ENCODE data around the gene SDK1. TPM values are rescaled to one million over a fixed set of nuclear protein-coding genes. Genes with fewer than 3 reads are reported as not detected.

SDK1 gene
- total RNA-seq, 1 donor, result 0.36 TPM

- DNase-seq (ENCODE audit: insufficient read length, low spot score, missing footprints), result no peak
- H2AFZ ChIP-seq (ENCODE audit: low read length), result no peak overlapping the region
- H3K27ac ChIP-seq (ENCODE audit: low read depth, low read length), result no peak overlapping the region
- no peaks in the 10 kb centered on the region for H3K27me3 ChIP-seq (ENCODE audit: insufficient read depth, low read length)
- no peaks in the 10 kb centered on the region for H3K9me3 ChIP-seq (ENCODE audit: low read depth, low read length)
- TF ChIP-seq, protein P1, sequence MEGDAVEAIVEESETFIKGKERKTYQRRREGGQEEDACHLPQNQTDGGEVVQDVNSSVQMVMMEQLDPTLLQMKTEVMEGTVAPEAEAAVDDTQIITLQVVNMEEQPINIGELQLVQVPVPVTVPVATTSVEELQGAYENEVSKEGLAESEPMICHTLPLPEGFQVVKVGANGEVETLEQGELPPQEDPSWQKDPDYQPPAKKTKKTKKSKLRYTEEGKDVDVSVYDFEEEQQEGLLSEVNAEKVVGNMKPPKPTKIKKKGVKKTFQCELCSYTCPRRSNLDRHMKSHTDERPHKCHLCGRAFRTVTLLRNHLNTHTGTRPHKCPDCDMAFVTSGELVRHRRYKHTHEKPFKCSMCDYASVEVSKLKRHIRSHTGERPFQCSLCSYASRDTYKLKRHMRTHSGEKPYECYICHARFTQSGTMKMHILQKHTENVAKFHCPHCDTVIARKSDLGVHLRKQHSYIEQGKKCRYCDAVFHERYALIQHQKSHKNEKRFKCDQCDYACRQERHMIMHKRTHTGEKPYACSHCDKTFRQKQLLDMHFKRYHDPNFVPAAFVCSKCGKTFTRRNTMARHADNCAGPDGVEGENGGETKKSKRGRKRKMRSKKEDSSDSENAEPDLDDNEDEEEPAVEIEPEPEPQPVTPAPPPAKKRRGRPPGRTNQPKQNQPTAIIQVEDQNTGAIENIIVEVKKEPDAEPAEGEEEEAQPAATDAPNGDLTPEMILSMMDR (IDR thresholded peaks at IDR 0.05; ENCODE audit: extremely low read depth, low read depth, low read length), result no peak
- no peak overlapping the region for H3K4me3 ChIP-seq (ENCODE audit: insufficient read depth, low read length)
- no peaks in the 10 kb centered on the region for H3K4me1 ChIP-seq (ENCODE audit: insufficient read depth, low read length)
- no peaks in the 10 kb centered on the region for H4K20me1 ChIP-seq (ENCODE audit: insufficient read depth, low read length)
- H3K79me2 ChIP-seq (ENCODE audit: insufficient read depth, low read length), result no peaks in the 10 kb centered on the region
- H3K36me3 ChIP-seq (ENCODE audit: insufficient read depth, low read length), result no peaks in the 10 kb centered on the region
- no peak overlapping the region for H3K4me2 ChIP-seq (ENCODE audit: insufficient read depth, low read length)
These were observed 158.1 kb downstream of the SDK1 start for GRCh38 chr7:3459111-3459510.

DNA sequence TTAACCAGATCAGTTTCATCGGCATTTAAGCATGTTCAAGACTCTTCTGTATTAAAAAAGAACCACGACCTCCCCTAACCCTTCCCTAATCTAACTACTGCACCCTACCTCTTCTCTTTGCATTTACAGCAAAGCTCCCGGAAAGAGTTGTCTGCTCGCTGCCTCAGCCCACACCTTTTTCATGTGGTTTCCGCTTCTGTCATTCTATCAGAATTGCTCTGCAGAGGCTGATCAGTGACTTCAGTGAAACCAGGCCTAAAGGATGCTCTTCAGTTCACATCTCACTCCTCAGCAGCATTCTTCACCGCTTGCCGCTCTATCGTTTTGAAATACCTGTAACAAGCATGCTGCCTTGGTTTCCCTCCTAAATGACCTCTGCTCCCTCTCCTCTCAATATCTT lies 160.9 kb downstream of the SDK1 start:
- Histone ChIP-seq H3K79me2 (ENCODE audit: insufficient read depth, low read length) (no peaks in the 10 kb centered on the region), H3K27ac (ENCODE audit: low read depth, low read length) (no peak overlapping the region)

GRCh38 chr7:3463696-3464095 lies 162.6 kb downstream of the SDK1 start:
- DNase-seq (ENCODE audit: insufficient read length, low spot score, missing footprints), result no peak
- H3K4me2 ChIP-seq (ENCODE audit: insufficient read depth, low read length), result no peak overlapping the region
- H3K27ac ChIP-seq (ENCODE audit: low read depth, low read length), result no peak overlapping the region

More for the DNA sequence above, 160.9 kb downstream of the SDK1 start:
- TF ChIP-seq, protein P1 (IDR thresholded peaks at IDR 0.05; ENCODE audit: extremely low read depth, low read depth, low read length), result no peak
- H3K27me3 ChIP-seq (ENCODE audit: insufficient read depth, low read length), result no peaks in the 10 kb centered on the region
- H3K4me1 ChIP-seq (ENCODE audit: insufficient read depth, low read length), result no peaks in the 10 kb centered on the region
- no peak overlapping the region for H3K4me2 ChIP-seq (ENCODE audit: insufficient read depth, low read length)
- DNase-seq (ENCODE audit: insufficient read length, low spot score, missing footprints), result no peak
- H3K9me3 ChIP-seq (ENCODE audit: low read depth, low read length), result no peaks in the 10 kb centered on the region
- H3K36me3 ChIP-seq (ENCODE audit: insufficient read depth, low read length), result no peaks in the 10 kb centered on the region
- H2AFZ ChIP-seq (ENCODE audit: low read length), result no peak overlapping the region
- no peak overlapping the region for H3K4me3 ChIP-seq (ENCODE audit: insufficient read depth, low read length)
- H4K20me1 ChIP-seq (ENCODE audit: insufficient read depth, low read length), result no peaks in the 10 kb centered on the region

GRCh38 chr7:3464900-3465622 lies 164.0 kb downstream of the SDK1 start:
- H3K4me3 ChIP-seq (ENCODE audit: insufficient read depth, low read length), result no peak overlapping the region
- H3K4me1 ChIP-seq (ENCODE audit: insufficient read depth, low read length), result no peaks in the 10 kb centered on the region
- no peaks in the 10 kb centered on the region for H3K36me3 ChIP-seq (ENCODE audit: insufficient read depth, low read length)
- no peak overlapping the region for H3K4me2 ChIP-seq (ENCODE audit: insufficient read depth, low read length)
- H3K9me3 ChIP-seq (ENCODE audit: low read depth, low read length), result no peaks in the 10 kb centered on the region
- peak; percentile 50 for DNase-seq (ENCODE audit: insufficient read length, low spot score, missing footprints)
- no peaks in the 10 kb centered on the region for H3K79me2 ChIP-seq (ENCODE audit: insufficient read depth, low read length)
- H2AFZ ChIP-seq (ENCODE audit: low read length), result no peak overlapping the region
- H3K27ac ChIP-seq (ENCODE audit: low read depth, low read length), result no peak overlapping the region
- H4K20me1 ChIP-seq (ENCODE audit: insufficient read depth, low read length), result no peaks in the 10 kb centered on the region
- H3K27me3 ChIP-seq (ENCODE audit: insufficient read depth, low read length), result no peaks in the 10 kb centered on the region
- TF ChIP-seq, protein P1 (IDR thresholded peaks at IDR 0.05; ENCODE audit: extremely low read depth, low read depth, low read length), result no peak

More at GRCh38 chr7:3463696-3464095, 162.6 kb downstream of the SDK1 start:
- no peak overlapping the region for H2AFZ ChIP-seq (ENCODE audit: low read length)
- TF ChIP-seq, protein P1 (IDR thresholded peaks at IDR 0.05; ENCODE audit: extremely low read depth, low read depth, low read length), result no peak
- no peaks in the 10 kb centered on the region for H3K36me3 ChIP-seq (ENCODE audit: insufficient read depth, low read length)
- no peaks in the 10 kb centered on the region for H3K4me1 ChIP-seq (ENCODE audit: insufficient read depth, low read length)
- H3K79me2 ChIP-seq (ENCODE audit: insufficient read depth, low read length), result no peaks in the 10 kb centered on the region
- no peaks in the 10 kb centered on the region for H3K27me3 ChIP-seq (ENCODE audit: insufficient read depth, low read length)
- H4K20me1 ChIP-seq (ENCODE audit: insufficient read depth, low read length), result no peaks in the 10 kb centered on the region
- no peaks in the 10 kb centered on the region for H3K9me3 ChIP-seq (ENCODE audit: low read depth, low read length)
- H3K4me3 ChIP-seq (ENCODE audit: insufficient read depth, low read length), result no peak overlapping the region

Measured in osteoblast (primary cell).